Fibroblast of skin of right quadriceps (primary cell): Measurements from ENCODE around the gene NLRC5.
"Not testable (repeated sequence)": the region's sequence is repeated elsewhere in the genome, so short reads cannot be mapped to it uniquely, and the experiment has no call there.

ENCODE experiments used
- DNase-seq: peaks from one replicate; pipeline ENCODE4 v3.0.0-alpha.2; 2013

Gene NLRC5

GRCh38 chr16:57109259-57110105 lies 120.1 kb downstream of the NLRC5 start:
- not testable (repeated sequence) for DNase-seq

- DNase-seq, result no peak
Measured at GRCh38 chr16:57110937-57111336, 121.6 kb downstream of the NLRC5 start.

GRCh38 chr16:57111420-57111819 lies 122.1 kb downstream of the NLRC5 start:
- DNase-seq, result no peak

- DNase-seq, result no peak
Measured at GRCh38 chr16:57112403-57113041, 123.2 kb downstream of the NLRC5 start.

- no peak for DNase-seq
Measured at GRCh38 chr16:57113042-57113453, 123.7 kb downstream of the NLRC5 start.

- DNase-seq, result no peak
Measured at GRCh38 chr16:57113664-57114063, 124.3 kb downstream of the NLRC5 start.

- no peak for DNase-seq
Measured at GRCh38 chr16:57115168-57115513, 125.8 kb downstream of the NLRC5 start.

- DNase-seq, result peak; percentile 25
Measured at GRCh38 chr16:57115514-57116182, 126.3 kb downstream of the NLRC5 start.

GRCh38 chr16:57118461-57119084 lies 129.2 kb downstream of the NLRC5 start:
- DNase-seq, result no peak

GRCh38 chr16:57123216-57123973 lies 134.0 kb downstream of the NLRC5 start:
- no peak for DNase-seq

GRCh38 chr16:57123974-57124674 lies 134.8 kb downstream of the NLRC5 start:
- DNase-seq, result no peak

- DNase-seq, result no peak
Measured at GRCh38 chr16:57125376-57125775, 136.0 kb downstream of the NLRC5 start.

GRCh38 chr16:57125969-57126368 lies 136.6 kb downstream of the NLRC5 start:
- DNase-seq, result no peak

- DNase-seq, result no peak
Measured at GRCh38 chr16:57126411-57126810, 137.1 kb downstream of the NLRC5 start.

- DNase-seq, result no peak
Measured at GRCh38 chr16:57127037-57127763, 137.8 kb downstream of the NLRC5 start.

GRCh38 chr16:57127836-57128235 lies 138.5 kb downstream of the NLRC5 start:
- no peak for DNase-seq

- DNase-seq, result no peak
Measured at GRCh38 chr16:57128771-57129389, 139.5 kb downstream of the NLRC5 start.

GRCh38 chr16:57130950-57131321 lies 141.6 kb downstream of the NLRC5 start:
- DNase-seq, result no peak

GRCh38 chr16:57131351-57131970 lies 142.1 kb downstream of the NLRC5 start:
- no peak for DNase-seq

- DNase-seq, result no peak
Measured at GRCh38 chr16:57132470-57132869, 143.1 kb downstream of the NLRC5 start.
